GM18873 (cell line): ENCODE measurements around the gene RXRA.

Source experiments
- ATAC-seq: cut with Tn5 transposase; IDR thresholded peaks from one replicate; pipeline ENCODE4 v1.9.1; 2021; ENCODE audit warnings: mild to moderate bottlenecking, moderate library complexity, moderate number of reproducible peaks; ENCODE audit not compliant: unreplicated experiment, low FRiP score

RXRA gene

DNA sequence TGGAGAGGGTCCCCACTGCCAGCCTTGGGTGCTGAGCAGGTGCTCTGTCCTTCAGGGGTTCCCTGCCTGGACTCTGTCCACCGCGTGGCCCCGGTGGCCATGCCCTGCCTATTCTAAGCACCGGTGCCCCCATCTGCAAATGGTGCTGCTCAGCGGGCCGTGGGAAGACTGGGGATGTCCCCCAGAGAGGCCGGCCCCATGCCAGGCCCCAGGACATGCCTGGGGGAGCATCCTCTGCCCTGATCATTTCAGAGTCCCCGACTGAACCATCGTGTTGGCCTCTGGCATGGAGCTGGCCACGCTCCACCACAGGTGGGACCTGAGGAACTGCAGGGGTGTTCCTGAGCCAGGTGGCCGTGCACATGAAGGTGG is 64.7 kb downstream of the RXRA start:
- peak; percentile 22 for ATAC-seq

DNA sequence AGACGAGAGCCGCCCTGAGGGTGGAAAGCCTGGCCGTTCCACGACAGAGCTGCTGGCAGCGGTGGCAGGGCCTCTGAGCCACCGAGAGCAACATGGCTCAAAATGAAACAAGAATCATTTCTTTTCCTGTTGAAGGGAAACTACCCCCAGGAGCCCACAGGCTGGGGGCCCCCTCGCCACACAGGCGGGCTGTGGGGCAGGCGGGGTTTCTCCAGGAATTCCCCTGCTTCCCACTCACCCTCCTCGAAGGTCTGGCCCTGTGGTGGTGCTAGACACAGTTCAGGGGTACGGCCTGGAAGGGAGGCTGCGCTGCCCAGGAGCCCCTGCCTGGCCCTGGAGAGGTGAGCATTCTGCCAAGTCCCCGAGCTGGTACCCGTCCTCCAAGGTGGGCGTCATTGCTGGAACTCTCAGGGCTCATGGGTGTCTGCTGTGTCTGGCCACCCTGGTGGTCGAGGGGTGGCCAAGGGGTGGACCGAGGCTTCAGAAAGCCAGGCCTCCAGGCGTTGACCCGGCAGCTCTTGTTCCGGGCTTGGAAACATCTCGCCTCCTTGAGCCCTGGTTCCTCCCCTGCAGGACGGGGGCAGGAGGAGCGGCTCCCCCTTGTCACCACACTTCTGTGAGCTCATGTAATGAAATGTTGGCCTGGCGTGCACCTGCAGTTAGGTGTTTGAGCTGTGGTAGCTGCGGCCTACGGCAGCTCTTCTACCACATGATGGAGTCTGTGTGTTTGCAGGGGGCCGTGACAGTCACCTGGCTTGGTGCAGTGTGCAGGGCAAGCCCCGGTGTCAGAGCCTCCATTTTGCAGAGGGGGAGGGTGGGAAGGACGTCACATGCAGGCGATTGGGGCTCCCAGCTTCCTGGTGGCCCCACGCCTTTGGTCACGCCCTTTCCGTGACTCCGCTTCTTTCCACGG is 65.3 kb downstream of the RXRA start:
- ATAC-seq: peak; percentile 38

- no peak for ATAC-seq
Measured at GRCh38 chr9:134392900-134393299, 66.6 kb downstream of the RXRA start.

GRCh38 chr9:134393582-134394280 is 67.5 kb downstream of the RXRA start:
- no peak for ATAC-seq

GRCh38 chr9:134395002-134395517 is 68.8 kb downstream of the RXRA start:
- ATAC-seq: no peak

- ATAC-seq: no peak
Measured at GRCh38 chr9:134395737-134396257, 69.5 kb downstream of the RXRA start.

DNA sequence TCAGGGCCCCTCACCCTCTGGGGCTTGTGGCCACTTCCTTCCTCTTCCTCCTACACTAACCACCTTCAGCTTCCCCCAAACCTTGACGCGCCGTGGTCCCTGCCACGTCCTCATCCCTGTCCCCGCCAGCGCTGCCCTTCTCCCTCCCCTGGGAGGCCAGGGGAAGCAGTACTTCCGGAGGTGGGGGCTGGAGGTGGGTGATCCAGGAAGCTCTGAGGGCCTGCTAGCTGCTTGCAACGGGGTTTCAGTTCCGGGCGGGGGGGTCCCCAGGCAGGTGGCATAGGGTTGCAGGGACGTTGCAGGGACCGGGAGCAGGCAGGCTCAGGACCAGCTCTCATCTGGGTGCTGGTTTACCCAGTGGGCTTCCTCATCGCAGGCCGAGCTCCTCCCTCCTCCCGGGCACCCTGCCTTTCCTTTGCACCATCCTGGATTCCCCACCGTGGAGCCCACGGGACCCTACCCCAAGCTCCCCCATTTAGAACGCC is 70.0 kb downstream of the RXRA start:
- ATAC-seq: no peak

DNA sequence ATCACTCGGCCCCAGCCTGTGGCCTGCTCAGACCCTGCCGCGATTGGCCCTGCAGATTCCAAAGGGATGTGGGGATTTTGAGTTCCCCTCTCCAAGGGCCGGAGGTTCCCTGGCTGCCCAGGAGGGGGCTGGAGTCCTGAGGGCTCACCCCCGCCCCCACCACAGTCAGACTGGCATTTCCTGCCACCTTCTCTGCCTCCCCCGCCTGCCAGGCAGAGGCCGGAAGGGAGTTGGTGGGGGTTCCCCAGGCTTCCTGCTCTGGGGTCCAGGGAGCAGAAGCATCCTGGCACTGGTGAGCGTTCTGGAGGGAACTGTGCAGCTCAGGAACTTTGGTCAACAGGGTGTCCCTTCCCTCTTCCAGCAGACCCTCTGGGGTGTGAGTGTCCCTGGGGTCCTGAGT is 70.6 kb downstream of the RXRA start:
- ATAC-seq: no peak

DNA sequence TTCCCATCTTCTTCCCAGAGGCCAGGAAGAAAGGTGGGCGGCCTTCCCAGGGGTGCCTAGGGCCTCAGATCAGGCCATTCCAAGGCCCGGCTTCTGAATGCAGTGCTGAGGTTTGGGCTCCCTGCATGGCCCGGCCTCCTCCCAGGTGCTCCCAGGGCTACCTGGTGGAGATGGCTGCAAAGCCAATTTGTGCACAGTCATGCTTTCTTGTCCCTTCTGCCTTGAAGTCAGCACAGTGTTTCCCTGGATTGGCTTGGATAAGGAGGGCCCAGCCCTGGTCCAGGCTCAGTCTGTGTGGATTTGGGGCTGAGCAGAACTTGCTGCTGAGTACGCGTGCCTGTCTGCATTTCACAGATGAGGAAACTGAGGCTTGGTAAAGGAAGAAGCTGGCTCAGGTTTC is 72.5 kb downstream of the RXRA start:
- ATAC-seq: no peak

- no peak for ATAC-seq
Measured at GRCh38 chr9:134399435-134400056, 73.3 kb downstream of the RXRA start.

DNA sequence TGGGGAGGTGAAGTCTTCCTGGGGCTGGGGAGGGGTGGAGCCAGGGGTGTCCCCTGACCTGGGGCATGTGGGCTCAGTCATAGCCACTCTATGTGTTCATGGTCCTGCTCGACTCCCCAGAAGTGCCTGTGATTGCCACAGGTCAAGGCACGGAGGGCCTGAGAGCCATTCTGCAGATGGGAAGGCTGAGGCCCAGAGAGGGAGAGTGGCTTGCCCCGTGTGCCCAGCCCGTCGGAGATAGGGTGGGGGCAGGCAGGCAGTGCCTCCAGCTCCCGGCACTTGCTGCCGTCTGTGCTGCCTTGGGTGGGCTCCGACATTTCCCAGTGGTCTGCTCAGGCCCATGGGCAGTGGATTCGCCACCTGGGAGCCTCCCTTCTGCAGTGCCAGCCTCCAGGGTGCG is 74.0 kb downstream of the RXRA start:
- no peak for ATAC-seq

GRCh38 chr9:134401391-134401790 is 75.1 kb downstream of the RXRA start:
- no peak for ATAC-seq

DNA sequence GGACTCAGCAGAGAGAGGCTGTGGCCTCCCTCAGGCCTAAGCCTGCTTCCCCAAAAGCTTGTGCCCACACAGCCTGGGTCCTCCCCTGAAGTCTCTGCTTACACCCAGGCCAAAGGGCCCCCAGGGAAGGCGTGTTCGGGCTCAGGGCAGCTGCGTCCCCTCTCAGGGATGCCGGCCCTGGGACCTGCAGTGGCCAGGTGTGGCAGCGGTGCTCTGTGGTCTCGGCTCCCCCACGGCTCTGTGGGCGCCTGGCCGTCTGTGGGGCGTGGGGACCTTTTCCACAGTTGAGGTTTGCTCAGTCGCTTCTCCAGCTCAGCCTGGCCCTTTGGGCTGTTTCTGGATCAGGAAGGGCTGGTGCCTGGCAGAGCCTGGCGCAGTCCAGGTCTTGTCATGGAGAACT is 75.9 kb downstream of the RXRA start:
- ATAC-seq: no peak

- no peak for ATAC-seq
Measured at GRCh38 chr9:134403292-134403681, 77.0 kb downstream of the RXRA start.

- no peak for ATAC-seq
Measured at GRCh38 chr9:134403682-134404301, 77.5 kb downstream of the RXRA start.

- ATAC-seq: no peak
Measured at GRCh38 chr9:134404376-134405358, 78.4 kb downstream of the RXRA start.

DNA sequence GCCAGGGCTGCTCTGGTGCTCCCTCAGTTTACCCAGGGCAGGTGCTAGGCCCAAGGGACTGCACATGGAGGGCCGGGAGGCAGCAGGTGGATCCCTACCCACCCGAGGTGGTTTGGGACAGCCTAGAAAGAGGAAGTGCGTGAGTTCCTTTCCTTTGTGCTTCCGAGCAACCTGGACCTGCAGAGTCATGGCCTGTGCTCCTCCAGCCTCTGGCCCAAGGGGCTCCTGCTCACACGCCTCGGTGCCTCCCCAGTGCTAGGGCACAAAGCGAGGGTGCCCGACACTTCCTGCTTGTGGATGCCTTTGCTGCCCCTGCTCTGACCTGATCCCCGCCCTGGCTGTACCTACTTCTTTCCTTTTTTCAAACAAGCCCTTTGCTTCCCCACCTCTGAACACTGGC is 79.3 kb downstream of the RXRA start:
- ATAC-seq: no peak

GRCh38 chr9:134406366-134407120 is 80.3 kb downstream of the RXRA start:
- no peak for ATAC-seq
